Caco-2 (cell line): Measurements from ENCODE around the gene INAFM1. TPM values are rescaled to one million over a fixed set of nuclear protein-coding genes. Genes with fewer than 3 reads are reported as not detected.

Experiments
- BruUV-seq: library from RNA; stranded (reverse); fragments of 400-500 nt; replicated peaks from 2 replicates; lab custom pipeline; 2021; lab: Mats Ljungman, UMichigan
- CTCF ChIA-PET: fragments of 300-600 bp; sonication (Branson Sonifier 250); formaldehyde crosslinking; loops from one replicate; lab custom pipeline; 2022; ENCODE audit warnings: antibody characterized with exemption; lab: Charles Lee
- POLR2A ChIA-PET: fragments of 300-600 bp; sonication (Branson Sonifier 250); formaldehyde crosslinking; loops from one replicate; lab custom pipeline; 2022; ENCODE audit warnings: antibody characterized with exemption; lab: Charles Lee
- DNase-seq, 2 experiments: peaks; one replicate each; pipeline versions ENCODE4 v3.0.0 to v3.0.0-alpha.2; 2020 to 2022
- H3K27me3 ChIP-seq: replicated peaks from 2 replicates; pipeline ENCODE4 v1.6.0; 2011; ENCODE audit warnings: low read length; ENCODE audit not compliant: control insufficient read depth, insufficient read depth
- H3K36me3 ChIP-seq: 2 replicates; pipeline ENCODE4 v1.5.1; 2011; ENCODE audit warnings: low read length; ENCODE audit not compliant: control insufficient read depth, insufficient read depth
- H3K4me1 ChIP-seq: fragments of 250-450 bp; sonication (Bioruptor Pico); 2 replicates; pipeline ENCODE4 v1.5.1; 2020; ENCODE audit warnings: mild to moderate bottlenecking
- H3K4me3 ChIP-seq: 2 replicates; pipeline ENCODE4 v1.5.1; 2011; ENCODE audit warnings: low read depth, mild to moderate bottlenecking, control low read depth, low read length
- H3K9me3 ChIP-seq: fragments of 250-450 bp; sonication (Bioruptor Pico); 2 replicates; pipeline ENCODE4 v1.5.1; 2020; ENCODE audit warnings: mild to moderate bottlenecking, moderate library complexity
- H3K27ac Mint-ChIP-seq: one replicate; pipeline ENCODE4 v1.8.0; 2022; ENCODE audit warnings: mixed read lengths; ENCODE audit not compliant: unreplicated experiment
- H3K27me3 Mint-ChIP-seq: one replicate; pipeline ENCODE4 v1.8.0; 2022; ENCODE audit warnings: mixed read lengths; ENCODE audit not compliant: insufficient read depth, unreplicated experiment
- H3K36me3 Mint-ChIP-seq: one replicate; pipeline ENCODE4 v1.8.0; 2022; ENCODE audit warnings: mild to moderate bottlenecking, mixed read lengths; ENCODE audit not compliant: insufficient read depth, unreplicated experiment
- H3K4me1 Mint-ChIP-seq: one replicate; pipeline ENCODE4 v1.8.0; 2022; ENCODE audit warnings: low read depth, mixed read lengths; ENCODE audit not compliant: unreplicated experiment
- H3K4me3 Mint-ChIP-seq: one replicate; pipeline ENCODE4 v1.8.0; 2022; ENCODE audit warnings: mild to moderate bottlenecking, moderate library complexity, mixed read lengths; ENCODE audit not compliant: unreplicated experiment
- H3K9me3 Mint-ChIP-seq: one replicate; pipeline ENCODE4 v1.8.0; 2022; ENCODE audit warnings: mixed read lengths; ENCODE audit not compliant: unreplicated experiment
- intact Hi-C: fragments of 100-400 bp; cut with micrococcal nuclease; formaldehyde crosslinking; loops from one replicate; pipeline ENCODE4 v1.10.0; 2022; ENCODE audit not compliant: unreplicated experiment
- total RNA-seq: library from RNA; stranded (reverse); gene quantifications from 2 replicates; pipeline ENCODE4 v1.2.3, GENCODE V29; 2022
- TF ChIP-seq, protein P1 (sequence below), 2 experiments: fragments of 200-600 bp in 1 of 2; IDR thresholded peaks; 1 replicate in 1 of 2; 2 replicates in 1 of 2; pipeline versions ENCODE4 v1.5.1 to v1.8.0; 2011 to 2022; ENCODE audit warnings: antibody characterized with exemption in 1 of 2, control low read depth in 1 of 2, inconsistent platforms in 1 of 2, low read depth in 1 of 2, low read length in 1 of 2, mild to moderate bottlenecking in 1 of 2, moderate library complexity in 1 of 2; ENCODE audit not compliant: insufficient read depth in 1 of 2, severe bottlenecking in 1 of 2, unreplicated experiment in 1 of 2

Gene INAFM1
- total RNA-seq, 1 experiment from 2014 or later = 10.4 TPM

DNA sequence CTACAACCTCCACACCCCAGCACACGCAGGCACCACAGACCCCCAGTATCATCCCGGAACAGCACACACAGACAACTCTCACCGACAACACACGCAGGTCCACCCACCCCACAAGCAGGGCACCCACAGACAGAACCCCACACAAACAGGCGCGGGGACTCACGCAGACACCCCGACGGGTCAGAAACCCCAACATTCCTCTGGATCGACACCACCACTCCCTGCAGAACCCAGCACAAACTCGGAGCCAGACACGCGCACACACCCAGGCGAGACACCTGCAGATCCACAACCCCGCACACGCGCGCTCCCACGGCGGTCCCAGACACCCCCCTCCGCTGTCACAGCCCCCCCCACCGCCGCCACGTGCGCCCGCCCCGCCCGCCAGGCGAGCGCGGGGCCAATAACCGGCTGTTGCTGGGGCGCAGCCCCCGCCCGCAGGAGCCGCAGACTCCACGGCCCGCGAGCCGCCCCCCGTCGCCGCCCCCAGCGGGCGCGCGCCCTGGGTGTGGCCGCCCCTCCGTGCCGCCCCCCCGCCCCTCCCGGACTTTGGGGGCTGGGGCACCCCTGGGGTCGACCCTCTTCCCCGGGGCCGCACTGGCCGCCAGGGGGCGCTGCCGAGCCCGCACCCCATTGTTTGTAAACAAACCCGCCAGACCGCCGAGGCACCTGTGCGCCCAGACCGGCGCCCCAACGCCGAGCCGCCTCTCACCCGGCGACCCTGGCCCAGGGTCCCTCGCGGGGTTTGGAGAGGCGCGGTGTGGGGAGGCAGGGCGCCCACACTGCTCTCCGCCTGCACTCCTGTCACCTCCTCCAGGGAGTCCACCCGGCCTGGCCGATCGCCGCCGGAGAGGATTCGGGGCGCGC lies 44.4 kb upstream of the INAFM1 start:
- CTCF ChIA-PET = interaction anchor here (1.0 kb wide), 1 partner anchor 14 kb away, joined by 3 read pairs; no protein-coding TSS in a partner anchor
- H3K4me1 ChIP-seq = peaks cover 41% of the 10 kb centered on the region

DNA sequence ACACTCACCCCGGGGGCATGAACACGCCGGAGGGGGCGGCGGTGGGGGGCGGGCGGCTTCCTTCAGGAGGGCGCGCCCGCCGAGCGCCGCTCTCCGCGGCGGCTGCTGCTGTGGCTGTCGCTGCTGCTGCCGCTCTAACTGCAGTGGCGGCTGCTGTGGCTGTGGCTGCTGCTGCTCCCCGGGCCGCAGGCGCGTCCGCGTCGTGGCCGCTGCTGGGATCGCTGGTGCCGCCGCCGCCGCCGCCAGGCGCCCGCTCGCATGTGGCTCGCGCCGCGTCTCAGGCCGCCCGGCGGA lies 43.8 kb upstream of the INAFM1 start, which contains the start of gene BBC3:
Gene BBC3, minus strand, starts transcription at position 279 of the 294 bp plus-strand sequence. CDS start 2,768 bp downstream, outside the sequence.
- no peaks in the 10 kb centered on the region for H3K27me3 Mint-ChIP-seq
- peaks cover 27% of the 10 kb centered on the region for H3K36me3 Mint-ChIP-seq
- Histone ChIP-seq H3K4me1 (peaks cover 36% of the 10 kb centered on the region), H3K9me3 (no peaks in the 10 kb centered on the region), H3K27me3 (no peaks in the 10 kb centered on the region), H3K36me3 (no peaks in the 10 kb centered on the region), H3K4me3 (peak within 1 kb of the TSS; percentile 96)
- peaks cover 19% of the 10 kb centered on the region for H3K4me1 Mint-ChIP-seq
- BruUV-seq = no TSS peak
- TF ChIP-seq, protein P1, sequence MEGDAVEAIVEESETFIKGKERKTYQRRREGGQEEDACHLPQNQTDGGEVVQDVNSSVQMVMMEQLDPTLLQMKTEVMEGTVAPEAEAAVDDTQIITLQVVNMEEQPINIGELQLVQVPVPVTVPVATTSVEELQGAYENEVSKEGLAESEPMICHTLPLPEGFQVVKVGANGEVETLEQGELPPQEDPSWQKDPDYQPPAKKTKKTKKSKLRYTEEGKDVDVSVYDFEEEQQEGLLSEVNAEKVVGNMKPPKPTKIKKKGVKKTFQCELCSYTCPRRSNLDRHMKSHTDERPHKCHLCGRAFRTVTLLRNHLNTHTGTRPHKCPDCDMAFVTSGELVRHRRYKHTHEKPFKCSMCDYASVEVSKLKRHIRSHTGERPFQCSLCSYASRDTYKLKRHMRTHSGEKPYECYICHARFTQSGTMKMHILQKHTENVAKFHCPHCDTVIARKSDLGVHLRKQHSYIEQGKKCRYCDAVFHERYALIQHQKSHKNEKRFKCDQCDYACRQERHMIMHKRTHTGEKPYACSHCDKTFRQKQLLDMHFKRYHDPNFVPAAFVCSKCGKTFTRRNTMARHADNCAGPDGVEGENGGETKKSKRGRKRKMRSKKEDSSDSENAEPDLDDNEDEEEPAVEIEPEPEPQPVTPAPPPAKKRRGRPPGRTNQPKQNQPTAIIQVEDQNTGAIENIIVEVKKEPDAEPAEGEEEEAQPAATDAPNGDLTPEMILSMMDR (IDR thresholded peaks at IDR 0.05; ENCODE audit: insufficient read depth in 1 of 2, low read depth in 1 of 2, low read length in 1 of 2, severe bottlenecking in 1 of 2, unreplicated experiment in 1 of 2) = no peak
- no peaks in the 10 kb centered on the region for H3K9me3 Mint-ChIP-seq
- H3K4me3 Mint-ChIP-seq = peak within 1 kb of the TSS; percentile 73
- no peak for DNase-seq
- intact Hi-C loops = no loop called here
- H3K27ac Mint-ChIP-seq = peak within 1 kb of the TSS; percentile 77
- ChIA-PET CTCF (interaction anchor here (2.5 kb wide), 1 partner anchor 13 kb away, joined by 14 read pairs; no protein-coding TSS in a partner anchor), POLR2A (no interaction called here)

More for the DNA sequence above, 44.4 kb upstream of the INAFM1 start:
- Mint-ChIP-seq H3K27me3 (no peaks in the 10 kb centered on the region), H3K4me3 (no peak overlapping the region), H3K4me1 (peaks cover 21% of the 10 kb centered on the region), H3K36me3 (peaks cover 30% of the 10 kb centered on the region), H3K9me3 (no peaks in the 10 kb centered on the region), H3K27ac (no peak overlapping the region)
- Histone ChIP-seq H3K27me3 (no peaks in the 10 kb centered on the region), H3K36me3 (no peaks in the 10 kb centered on the region), H3K4me3 (peak overlapping the region; percentile 96), H3K9me3 (no peaks in the 10 kb centered on the region)
- TF ChIP-seq, protein P1 (IDR thresholded peaks at IDR 0.05; ENCODE audit: insufficient read depth in 1 of 2, low read depth in 1 of 2, low read length in 1 of 2, severe bottlenecking in 1 of 2, unreplicated experiment in 1 of 2) = peak; percentile 87 to 95
- intact Hi-C loops = no loop called here
- POLR2A ChIA-PET = no interaction called here
- BruUV-seq = no TSS peak
- DNase-seq = peak; percentile 65 to 80

DNA sequence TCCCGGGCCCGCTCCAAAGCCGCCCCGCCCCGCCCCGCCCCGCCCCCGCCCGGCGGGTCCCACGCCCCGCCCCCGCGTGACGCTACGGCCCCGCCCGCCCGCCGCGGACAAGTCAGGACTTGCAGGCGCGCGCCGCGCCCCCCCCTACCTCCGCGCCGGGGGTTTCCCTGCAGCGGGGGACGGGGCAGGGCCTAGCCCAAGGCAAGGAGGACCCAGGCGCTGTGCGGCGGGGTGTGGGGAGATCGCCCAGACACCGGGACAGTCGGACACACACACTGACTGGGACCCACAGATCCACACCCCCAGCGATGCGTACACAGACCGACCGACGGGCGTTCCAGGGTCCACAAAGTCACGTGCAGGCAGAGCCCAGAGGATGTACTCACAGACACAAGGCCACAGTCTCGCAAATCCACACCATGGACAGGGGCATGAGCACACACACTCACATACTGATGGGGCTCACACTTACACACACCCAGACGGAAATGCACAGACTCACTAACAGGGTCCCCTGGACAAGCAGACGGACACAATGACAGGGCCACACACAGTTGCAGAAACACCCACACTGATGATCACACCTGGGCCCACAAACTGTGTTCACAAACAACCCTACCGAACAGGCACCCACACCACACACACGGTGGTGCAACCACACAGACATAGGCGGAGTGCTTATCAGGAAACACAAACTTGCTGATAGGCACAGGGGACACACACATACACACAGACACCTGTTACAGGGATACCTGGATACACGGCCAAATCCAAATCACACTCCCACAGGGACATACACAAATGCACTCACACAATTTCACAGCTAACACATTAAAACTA lies 43.2 kb upstream of the INAFM1 start:
- H3K4me1 ChIP-seq = peaks cover 35% of the 10 kb centered on the region
- intact Hi-C loops = no loop called here
- Mint-ChIP-seq H3K9me3 (no peaks in the 10 kb centered on the region), H3K27ac (peak overlapping the region; percentile 77), H3K4me1 (peaks cover 24% of the 10 kb centered on the region), H3K4me3 (peak overlapping the region; percentile 73), H3K27me3 (no peaks in the 10 kb centered on the region), H3K36me3 (peaks cover 25% of the 10 kb centered on the region)
- H3K4me3 ChIP-seq = peak overlapping the region; percentile 96
- no peaks in the 10 kb centered on the region for H3K27me3 ChIP-seq
- POLR2A ChIA-PET = interaction anchor here (1.1 to 1.4 kb wide), 2 partner anchors 13 to 21 kb away, joined by 3 to 7 read pairs; no protein-coding TSS in a partner anchor
- no peaks in the 10 kb centered on the region for H3K36me3 ChIP-seq
- 0 out of 2 replicates have a peak, but pooled peaks cover 1% of the 10 kb centered on the region for H3K9me3 ChIP-seq
- peak; percentile 91 to 92 for DNase-seq
- TF ChIP-seq, protein P1 (IDR thresholded peaks at IDR 0.05; ENCODE audit: insufficient read depth in 1 of 2, low read depth in 1 of 2, low read length in 1 of 2, severe bottlenecking in 1 of 2, unreplicated experiment in 1 of 2) = no peak
- BruUV-seq = TSS peak; percentile 6
- CTCF ChIA-PET = interaction anchor here (2.5 kb wide), 1 partner anchor 13 kb away, joined by 14 read pairs; no protein-coding TSS in a partner anchor
